OCI-LY7 (cell line): Measurements from ENCODE around the gene IL12RB2.

Experiments
- EZH2phosphoT487 ChIP-seq: fragments of 200-600 bp; sonication (generic); IDR thresholded peaks from 2 replicates; pipeline ENCODE4 v1.6.1; 2018; ENCODE audit warnings: low read depth, borderline replicate concordance, mild to moderate bottlenecking, mixed run types, antibody characterized with exemption, low read length, moderate library complexity, mixed read lengths
- TF ChIP-seq, protein P1 (sequence below): fragments of 200-600 bp; sonication (generic); conservative IDR thresholded peaks from 2 replicates; pipeline ENCODE4 v1.5.1; 2014; ENCODE audit warnings: mild to moderate bottlenecking, antibody characterized with exemption, low read length, moderate library complexity, mixed read lengths

DNA sequence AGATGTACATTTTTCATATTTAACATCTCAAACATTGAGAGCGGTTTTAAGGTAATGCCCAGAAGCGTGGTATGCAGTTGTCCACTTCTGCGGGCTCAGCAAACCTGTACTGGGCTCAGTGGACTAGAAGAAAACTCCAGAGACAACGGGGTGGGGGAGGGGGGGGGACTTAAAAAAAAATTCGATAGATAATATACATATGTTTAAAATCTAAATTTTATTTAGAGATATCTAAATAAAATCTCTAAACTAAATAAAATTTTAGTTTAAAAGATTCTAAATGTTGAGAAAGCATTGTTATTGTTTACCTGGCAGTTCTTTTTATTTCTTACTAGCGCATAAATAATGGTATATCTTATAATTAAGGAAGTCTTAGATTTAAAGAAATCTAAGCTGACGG, 1.1 kb upstream of the IL12RB2 start:
- TF ChIP-seq, protein P1, sequence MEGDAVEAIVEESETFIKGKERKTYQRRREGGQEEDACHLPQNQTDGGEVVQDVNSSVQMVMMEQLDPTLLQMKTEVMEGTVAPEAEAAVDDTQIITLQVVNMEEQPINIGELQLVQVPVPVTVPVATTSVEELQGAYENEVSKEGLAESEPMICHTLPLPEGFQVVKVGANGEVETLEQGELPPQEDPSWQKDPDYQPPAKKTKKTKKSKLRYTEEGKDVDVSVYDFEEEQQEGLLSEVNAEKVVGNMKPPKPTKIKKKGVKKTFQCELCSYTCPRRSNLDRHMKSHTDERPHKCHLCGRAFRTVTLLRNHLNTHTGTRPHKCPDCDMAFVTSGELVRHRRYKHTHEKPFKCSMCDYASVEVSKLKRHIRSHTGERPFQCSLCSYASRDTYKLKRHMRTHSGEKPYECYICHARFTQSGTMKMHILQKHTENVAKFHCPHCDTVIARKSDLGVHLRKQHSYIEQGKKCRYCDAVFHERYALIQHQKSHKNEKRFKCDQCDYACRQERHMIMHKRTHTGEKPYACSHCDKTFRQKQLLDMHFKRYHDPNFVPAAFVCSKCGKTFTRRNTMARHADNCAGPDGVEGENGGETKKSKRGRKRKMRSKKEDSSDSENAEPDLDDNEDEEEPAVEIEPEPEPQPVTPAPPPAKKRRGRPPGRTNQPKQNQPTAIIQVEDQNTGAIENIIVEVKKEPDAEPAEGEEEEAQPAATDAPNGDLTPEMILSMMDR, result no peak
- TF ChIP-seq EZH2phosphoT487, result no peak
